IMR-90 (cell line): ENCODE results near the gene RPUSD1.

Experiments
- BHLHE40 ChIP-seq: fragments of 150-350 bp; IDR thresholded peaks from 2 replicates; pipeline ENCODE4 v1.6.1; 2016; ENCODE audit warnings: mild to moderate bottlenecking, low read depth, low read length
- CEBPB ChIP-seq: IDR thresholded peaks from 2 replicates; pipeline ENCODE4 v1.6.1; 2012; ENCODE audit warnings: low read depth, low read length, improper control_type of control experiment
- MAFK ChIP-seq: IDR thresholded peaks from 2 replicates; pipeline ENCODE4 v1.6.1; 2012; ENCODE audit warnings: low read depth, low read length, improper control_type of control experiment
- POLR2A ChIP-seq: IDR thresholded peaks from 2 replicates; pipeline ENCODE4 v1.6.1; 2012; ENCODE audit warnings: mild to moderate bottlenecking, low read depth, low read length
- RFX5 ChIP-seq: IDR thresholded peaks from 2 replicates; pipeline ENCODE4 v1.8.0; 2012; ENCODE audit warnings: low read depth, mild to moderate bottlenecking, low read length, moderate library complexity
- SMC3 ChIP-seq: fragments of 150-350 bp; IDR thresholded peaks from 2 replicates; pipeline ENCODE4 v1.6.1; 2016; ENCODE audit warnings: low read depth, mild to moderate bottlenecking, antibody characterized with exemption, low read length, moderate library complexity
- TF ChIP-seq, protein P1 (sequence below): conservative IDR thresholded peaks from 2 replicates; pipeline ENCODE4 v1.5.1; 2012; ENCODE audit warnings: mild to moderate bottlenecking, low read depth, low read length, improper control_type of control experiment
- TF ChIP-seq, protein P2 (sequence below): fragments of 150-350 bp; IDR thresholded peaks from 2 replicates; pipeline ENCODE4 v1.6.1; 2017; ENCODE audit warnings: mild to moderate bottlenecking, antibody characterized with exemption, low read length, low read depth

DNA sequence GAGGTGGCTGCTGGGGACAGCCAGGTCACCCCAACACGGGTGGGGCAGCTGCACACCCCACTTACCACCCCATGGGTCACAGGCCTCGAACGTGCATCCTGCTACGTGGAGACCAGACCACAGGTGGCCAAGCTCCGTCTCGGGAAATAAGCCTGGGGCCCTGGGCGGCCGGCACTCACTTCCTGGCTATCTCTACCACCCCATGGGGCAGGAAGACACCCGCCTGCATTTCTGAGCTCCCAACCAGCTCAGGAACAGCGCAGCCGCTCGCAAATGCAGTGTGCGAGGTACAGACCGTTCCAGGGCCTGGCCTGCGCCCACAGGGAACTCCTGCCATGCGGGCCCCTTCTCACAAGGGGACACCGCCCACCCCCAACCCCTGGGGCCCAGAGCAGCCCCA, 17.3 kb upstream of the RPUSD1 start:
- TF ChIP-seq RFX5 (no peak), POLR2A (no peak), BHLHE40 (no peak), SMC3 (no peak), MAFK (no peak), CEBPB (no peak)
- TF ChIP-seq, protein P1, sequence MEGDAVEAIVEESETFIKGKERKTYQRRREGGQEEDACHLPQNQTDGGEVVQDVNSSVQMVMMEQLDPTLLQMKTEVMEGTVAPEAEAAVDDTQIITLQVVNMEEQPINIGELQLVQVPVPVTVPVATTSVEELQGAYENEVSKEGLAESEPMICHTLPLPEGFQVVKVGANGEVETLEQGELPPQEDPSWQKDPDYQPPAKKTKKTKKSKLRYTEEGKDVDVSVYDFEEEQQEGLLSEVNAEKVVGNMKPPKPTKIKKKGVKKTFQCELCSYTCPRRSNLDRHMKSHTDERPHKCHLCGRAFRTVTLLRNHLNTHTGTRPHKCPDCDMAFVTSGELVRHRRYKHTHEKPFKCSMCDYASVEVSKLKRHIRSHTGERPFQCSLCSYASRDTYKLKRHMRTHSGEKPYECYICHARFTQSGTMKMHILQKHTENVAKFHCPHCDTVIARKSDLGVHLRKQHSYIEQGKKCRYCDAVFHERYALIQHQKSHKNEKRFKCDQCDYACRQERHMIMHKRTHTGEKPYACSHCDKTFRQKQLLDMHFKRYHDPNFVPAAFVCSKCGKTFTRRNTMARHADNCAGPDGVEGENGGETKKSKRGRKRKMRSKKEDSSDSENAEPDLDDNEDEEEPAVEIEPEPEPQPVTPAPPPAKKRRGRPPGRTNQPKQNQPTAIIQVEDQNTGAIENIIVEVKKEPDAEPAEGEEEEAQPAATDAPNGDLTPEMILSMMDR, result no peak
- TF ChIP-seq, protein P2, sequence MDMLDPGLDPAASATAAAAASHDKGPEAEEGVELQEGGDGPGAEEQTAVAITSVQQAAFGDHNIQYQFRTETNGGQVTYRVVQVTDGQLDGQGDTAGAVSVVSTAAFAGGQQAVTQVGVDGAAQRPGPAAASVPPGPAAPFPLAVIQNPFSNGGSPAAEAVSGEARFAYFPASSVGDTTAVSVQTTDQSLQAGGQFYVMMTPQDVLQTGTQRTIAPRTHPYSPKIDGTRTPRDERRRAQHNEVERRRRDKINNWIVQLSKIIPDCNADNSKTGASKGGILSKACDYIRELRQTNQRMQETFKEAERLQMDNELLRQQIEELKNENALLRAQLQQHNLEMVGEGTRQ, result no peak
